Adrenal gland (tissue), 5 donors: ENCODE results near the gene SAMD1.

ENCODE experiments used
- POLR2A ChIP-seq, 2 donors: fragments of 450-650 bp; IDR thresholded peaks; one replicate each; pipeline ENCODE4 v1.6.1; 2017; ENCODE audit warnings: antibody characterized with exemption in 2 of 2, mild to moderate bottlenecking in 2 of 2, moderate library complexity in 1 of 2
- TF ChIP-seq, protein P1 (sequence below), 6 experiments: fragments of 450-650 bp in 4 of 6; fragments of 200-600 bp in 2 of 6; sonication (generic) in 1 of 6; IDR thresholded peaks; 1 replicate in 5 of 6; 2 replicates in 1 of 6; pipeline versions ENCODE4 v1.5.1 to v1.8.0; 2016 to 2021; ENCODE audit warnings: antibody characterized with exemption in 6 of 6, mild to moderate bottlenecking in 2 of 6, moderate library complexity in 1 of 6
- donor health status: DM: no; HTN: no; CAD: no.

DNA sequence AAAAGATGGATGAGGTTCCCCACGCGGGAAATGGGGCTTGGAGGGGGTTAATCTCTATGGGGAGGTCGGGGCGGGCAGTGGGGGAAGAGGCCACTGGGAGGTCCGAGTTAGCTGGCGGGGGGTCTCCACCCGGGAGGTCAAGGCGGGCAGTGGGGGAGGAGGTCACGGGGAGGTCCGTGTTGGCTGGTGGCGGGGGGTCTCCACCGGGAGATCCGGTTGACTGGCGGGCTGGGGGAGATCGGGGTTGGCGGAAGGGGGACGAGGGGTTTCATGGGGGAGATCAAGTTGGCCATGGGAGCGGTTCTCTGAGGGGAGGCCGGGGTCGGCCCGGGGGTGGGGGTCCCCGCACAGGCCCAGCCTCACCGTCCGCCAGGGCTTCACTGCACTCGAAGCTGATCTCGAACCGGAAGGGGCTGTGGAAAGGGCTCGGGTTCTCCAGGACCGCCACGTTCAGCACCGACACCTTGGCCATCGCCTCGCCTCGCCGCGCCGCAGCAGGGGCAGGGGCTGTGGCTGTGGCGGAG is 45.5 kb upstream of the SAMD1 start:
- TF ChIP-seq, protein P1, sequence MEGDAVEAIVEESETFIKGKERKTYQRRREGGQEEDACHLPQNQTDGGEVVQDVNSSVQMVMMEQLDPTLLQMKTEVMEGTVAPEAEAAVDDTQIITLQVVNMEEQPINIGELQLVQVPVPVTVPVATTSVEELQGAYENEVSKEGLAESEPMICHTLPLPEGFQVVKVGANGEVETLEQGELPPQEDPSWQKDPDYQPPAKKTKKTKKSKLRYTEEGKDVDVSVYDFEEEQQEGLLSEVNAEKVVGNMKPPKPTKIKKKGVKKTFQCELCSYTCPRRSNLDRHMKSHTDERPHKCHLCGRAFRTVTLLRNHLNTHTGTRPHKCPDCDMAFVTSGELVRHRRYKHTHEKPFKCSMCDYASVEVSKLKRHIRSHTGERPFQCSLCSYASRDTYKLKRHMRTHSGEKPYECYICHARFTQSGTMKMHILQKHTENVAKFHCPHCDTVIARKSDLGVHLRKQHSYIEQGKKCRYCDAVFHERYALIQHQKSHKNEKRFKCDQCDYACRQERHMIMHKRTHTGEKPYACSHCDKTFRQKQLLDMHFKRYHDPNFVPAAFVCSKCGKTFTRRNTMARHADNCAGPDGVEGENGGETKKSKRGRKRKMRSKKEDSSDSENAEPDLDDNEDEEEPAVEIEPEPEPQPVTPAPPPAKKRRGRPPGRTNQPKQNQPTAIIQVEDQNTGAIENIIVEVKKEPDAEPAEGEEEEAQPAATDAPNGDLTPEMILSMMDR (IDR thresholded peaks at IDR 0.05) = no peak
- no peak for TF ChIP-seq POLR2A (IDR thresholded peaks at IDR 0.05)
